ENCODE data around the gene SHB. TPM values are rescaled to one million over a fixed set of nuclear protein-coding genes. Genes with fewer than 3 reads are reported as not detected.

SHB gene
- total RNA-seq, 1 experiment from 2014 or later: 7.6 TPM

GRCh38 chr9:38101423-38101822 is 32.4 kb upstream of the SHB start:
- Mint-ChIP-seq H3K27me3 (ENCODE audit: unreplicated experiment) (no peaks in the 10 kb centered on the region), H3K4me3 (ENCODE audit: low read depth, unreplicated experiment) (no peak overlapping the region), H3K4me1 (ENCODE audit: low read depth, unreplicated experiment) (no peaks in the 10 kb centered on the region), H3K9me3 (ENCODE audit: low read depth, unreplicated experiment) (no peaks in the 10 kb centered on the region), H3K36me3 (ENCODE audit: insufficient read depth, unreplicated experiment) (no peaks in the 10 kb centered on the region), H3K27ac (ENCODE audit: unreplicated experiment) (no peak overlapping the region)
- no TSS peak for BruUV-seq (replicated peaks)
- CTCF ChIA-PET: no interaction called here
- intact Hi-C loops (cut with micrococcal nuclease; ENCODE audit: unreplicated experiment): no loop called here
- TF ChIP-seq CTCF (IDR thresholded peaks at IDR 0.05; ENCODE audit: unreplicated experiment): no peak
- no peak for DNase-seq

- no peaks in the 10 kb centered on the region for H3K27me3 Mint-ChIP-seq (ENCODE audit: unreplicated experiment)
- no peak overlapping the region for H3K27ac Mint-ChIP-seq (ENCODE audit: unreplicated experiment)
- no peaks in the 10 kb centered on the region for H3K4me1 Mint-ChIP-seq (ENCODE audit: low read depth, unreplicated experiment)
- DNase-seq: no peak
- H3K9me3 Mint-ChIP-seq (ENCODE audit: low read depth, unreplicated experiment): no peaks in the 10 kb centered on the region
- H3K36me3 Mint-ChIP-seq (ENCODE audit: insufficient read depth, unreplicated experiment): no peaks in the 10 kb centered on the region
- intact Hi-C loops (cut with micrococcal nuclease; ENCODE audit: unreplicated experiment): no loop called here
- H3K4me3 Mint-ChIP-seq (ENCODE audit: low read depth, unreplicated experiment): no peak overlapping the region
- no TSS peak for BruUV-seq (replicated peaks)
- no peak for TF ChIP-seq CTCF (IDR thresholded peaks at IDR 0.05; ENCODE audit: unreplicated experiment)
- CTCF ChIA-PET: no interaction called here
Measured at GRCh38 chr9:38096238-38096805, 27.3 kb upstream of the SHB start.

- BruUV-seq (replicated peaks): no TSS peak
- intact Hi-C loops (cut with micrococcal nuclease; ENCODE audit: unreplicated experiment): no loop called here
Measured at GRCh38 chr9:38094165-38094564, 25.1 kb upstream of the SHB start.

DNA sequence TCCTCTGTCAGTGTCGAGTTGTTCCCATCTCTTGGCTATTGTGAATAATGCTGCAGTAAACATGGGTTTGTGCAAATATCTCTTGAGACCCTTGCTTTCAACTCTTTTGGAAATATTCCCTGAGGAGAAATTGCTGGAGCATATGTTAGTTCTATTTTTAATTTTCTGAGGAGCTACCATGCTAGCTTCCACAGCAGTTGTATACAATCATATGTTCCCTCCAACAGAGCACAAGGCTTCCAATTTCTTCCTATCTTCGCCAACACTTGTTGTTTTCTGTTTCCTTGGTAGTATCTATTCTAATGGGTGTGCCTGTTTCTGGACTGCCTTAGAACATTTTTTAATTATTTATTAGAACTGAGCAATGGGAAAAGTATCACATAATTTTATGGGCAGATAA is 23.6 kb upstream of the SHB start:
- intact Hi-C loops (cut with micrococcal nuclease; ENCODE audit: unreplicated experiment): no loop called here
- TF ChIP-seq CTCF (IDR thresholded peaks at IDR 0.05; ENCODE audit: unreplicated experiment): no peak

More at GRCh38 chr9:38094165-38094564, 25.1 kb upstream of the SHB start:
- no peaks in the 10 kb centered on the region for H3K9me3 Mint-ChIP-seq (ENCODE audit: low read depth, unreplicated experiment)
- DNase-seq: no peak
- no peaks in the 10 kb centered on the region for H3K36me3 Mint-ChIP-seq (ENCODE audit: insufficient read depth, unreplicated experiment)
- no peak overlapping the region for H3K4me3 Mint-ChIP-seq (ENCODE audit: low read depth, unreplicated experiment)
- no peak for TF ChIP-seq CTCF (IDR thresholded peaks at IDR 0.05; ENCODE audit: unreplicated experiment)
- no peaks in the 10 kb centered on the region for H3K4me1 Mint-ChIP-seq (ENCODE audit: low read depth, unreplicated experiment)
- no peak overlapping the region for H3K27ac Mint-ChIP-seq (ENCODE audit: unreplicated experiment)
- CTCF ChIA-PET: no interaction called here
- H3K27me3 Mint-ChIP-seq (ENCODE audit: unreplicated experiment): no peaks in the 10 kb centered on the region

More for the DNA sequence above, 23.6 kb upstream of the SHB start:
- H3K9me3 Mint-ChIP-seq (ENCODE audit: low read depth, unreplicated experiment): no peaks in the 10 kb centered on the region
- no peaks in the 10 kb centered on the region for H3K36me3 Mint-ChIP-seq (ENCODE audit: insufficient read depth, unreplicated experiment)
- no peak overlapping the region for H3K4me3 Mint-ChIP-seq (ENCODE audit: low read depth, unreplicated experiment)
- CTCF ChIA-PET: no interaction called here
- H3K4me1 Mint-ChIP-seq (ENCODE audit: low read depth, unreplicated experiment): no peaks in the 10 kb centered on the region
- no peak overlapping the region for H3K27ac Mint-ChIP-seq (ENCODE audit: unreplicated experiment)
- DNase-seq: no peak
- no TSS peak for BruUV-seq (replicated peaks)
- H3K27me3 Mint-ChIP-seq (ENCODE audit: unreplicated experiment): no peaks in the 10 kb centered on the region
